SIG-M5 (cell line): ENCODE measurements around the gene FOS.

Source experiments
- DNase-seq: peaks from one replicate; lab custom pipeline; 2025; lab: John Stamatoyannopoulos, UW

FOS gene

DNA sequence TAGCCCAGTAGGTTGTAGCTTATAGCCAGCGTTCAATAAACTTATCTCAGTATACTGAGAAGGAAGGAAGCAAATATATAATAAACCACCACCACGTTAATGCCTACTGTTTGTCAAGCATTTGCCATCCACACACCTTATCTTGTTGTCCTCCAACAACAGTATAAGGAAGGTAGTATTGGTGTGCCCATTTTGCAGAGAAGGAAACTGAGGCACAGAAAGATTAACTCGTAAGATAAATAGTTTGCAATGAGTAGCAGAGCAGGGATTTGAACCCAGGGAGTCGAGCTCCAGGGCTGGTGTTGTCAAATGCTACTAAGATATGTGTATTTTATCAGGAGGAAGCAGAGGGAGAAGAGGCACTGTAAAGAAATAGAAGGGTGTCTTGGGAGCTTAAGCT is 27.8 kb upstream of the FOS start:
- DNase-seq = no peak

GRCh38 chr14:75252254-75252837 is 26.3 kb upstream of the FOS start:
- DNase-seq = no peak

GRCh38 chr14:75254381-75254822 is 24.2 kb upstream of the FOS start:
- no peak for DNase-seq

DNA sequence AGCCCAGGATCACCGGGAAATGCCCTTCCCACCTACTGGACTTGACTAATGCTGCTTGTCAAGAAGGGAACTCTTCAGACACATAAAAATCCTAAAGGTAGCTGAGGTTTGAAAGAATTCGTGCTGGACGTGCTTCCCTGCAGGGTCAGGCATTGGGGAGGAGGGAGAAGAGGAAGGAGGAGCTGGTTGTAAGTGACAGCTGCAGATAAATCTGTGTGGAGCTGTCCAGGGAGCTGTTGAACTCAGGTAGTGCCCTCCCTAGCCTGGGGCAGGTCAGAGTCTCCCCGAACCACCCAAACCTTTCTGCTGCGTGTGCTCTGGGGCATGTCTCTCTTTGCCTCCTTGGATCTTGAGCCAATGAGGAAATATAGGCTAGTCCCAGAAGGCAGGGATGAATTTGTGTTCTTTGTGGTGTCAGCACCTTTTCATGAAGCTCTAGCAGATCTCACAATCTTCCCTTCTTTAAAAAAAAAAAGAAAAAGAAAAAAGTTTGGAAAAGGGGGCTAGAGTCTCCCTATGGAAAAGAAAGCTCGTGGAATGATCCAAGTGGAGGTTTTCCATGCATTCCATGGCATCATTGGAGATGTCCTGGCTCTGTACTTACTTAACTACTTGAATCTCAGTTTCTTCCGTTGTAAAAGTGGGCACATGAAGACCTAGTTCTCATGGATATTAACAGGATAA is 23.6 kb upstream of the FOS start:
- DNase-seq = no peak

GRCh38 chr14:75258079-75258802 is 20.4 kb upstream of the FOS start:
- no peak for DNase-seq

- peak; percentile 85 for DNase-seq
Observed at GRCh38 chr14:75258803-75259509, 19.7 kb upstream of the FOS start.

- DNase-seq = no peak
Observed at GRCh38 chr14:75259510-75259855, 19.1 kb upstream of the FOS start.

DNA sequence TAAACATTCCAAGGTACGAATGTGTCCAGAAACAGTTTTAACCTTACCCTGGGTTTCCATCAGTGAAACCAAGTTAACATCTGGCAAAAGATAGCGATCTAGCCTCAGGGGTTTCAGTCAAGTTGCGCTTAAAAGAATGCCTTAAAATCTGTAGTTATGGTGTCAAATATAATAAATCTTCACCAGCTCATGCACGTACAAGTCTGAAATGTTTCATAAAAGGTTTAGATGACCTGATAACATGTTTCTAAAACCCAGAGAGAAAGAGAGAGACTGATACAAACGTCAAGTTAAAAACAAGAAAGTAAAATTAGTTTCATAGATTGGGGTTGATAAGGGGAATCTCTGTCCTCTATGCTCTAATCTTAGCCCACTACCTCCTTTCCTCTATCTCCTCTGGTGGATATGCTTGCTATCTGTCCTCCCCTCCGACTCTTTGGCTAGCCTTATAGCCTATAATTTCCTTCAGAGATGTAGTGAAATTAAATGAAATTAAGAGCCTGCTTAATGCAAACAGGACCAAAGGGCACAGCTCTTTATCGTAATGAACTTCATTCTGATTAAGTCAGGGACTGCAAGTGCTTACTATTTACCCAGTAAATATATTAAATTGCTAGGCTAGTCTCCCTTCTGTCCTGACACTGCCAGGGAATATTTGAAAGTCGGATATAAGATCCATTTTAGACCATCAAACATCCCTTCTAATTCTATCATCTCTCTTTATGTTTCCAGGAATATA is 18.4 kb upstream of the FOS start:
- DNase-seq = no peak

DNA sequence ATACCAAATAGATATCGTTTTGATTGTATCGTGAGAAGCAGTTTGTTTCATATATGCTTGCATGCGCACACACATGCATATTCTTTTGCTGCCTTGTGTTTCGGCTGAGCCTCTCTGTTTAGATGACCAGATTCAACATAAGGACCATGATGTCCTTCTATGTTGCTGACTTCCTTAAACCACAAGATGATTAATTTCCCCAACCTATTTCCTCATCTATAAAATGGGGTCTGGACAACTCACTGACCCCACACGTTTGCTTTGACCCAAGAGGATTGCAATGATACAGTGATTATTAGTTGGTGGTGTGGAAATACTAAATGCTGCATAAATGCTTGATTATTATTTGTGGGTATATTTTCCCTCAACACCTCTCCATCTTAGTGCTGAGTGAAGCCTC is 16.8 kb upstream of the FOS start:
- DNase-seq = no peak

DNA sequence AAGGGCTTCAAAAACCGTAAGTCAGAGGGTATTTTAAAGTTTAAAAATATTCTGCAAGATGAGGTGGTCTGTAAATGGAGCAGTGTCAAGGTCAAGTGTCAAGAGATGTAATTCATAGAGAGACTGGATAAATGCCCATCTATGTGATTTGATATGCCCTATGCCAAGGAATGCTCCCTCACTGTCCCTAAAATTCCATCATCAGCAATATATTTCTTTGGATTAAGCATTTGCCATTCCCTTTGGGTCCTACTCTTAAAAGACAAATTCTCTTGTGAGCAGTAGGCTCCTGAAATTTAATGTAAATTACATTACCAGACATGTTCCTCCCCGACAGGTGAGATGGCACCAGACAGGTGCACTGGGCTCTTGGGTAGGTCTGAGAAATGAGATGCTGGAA is 16.0 kb upstream of the FOS start:
- no peak for DNase-seq

DNA sequence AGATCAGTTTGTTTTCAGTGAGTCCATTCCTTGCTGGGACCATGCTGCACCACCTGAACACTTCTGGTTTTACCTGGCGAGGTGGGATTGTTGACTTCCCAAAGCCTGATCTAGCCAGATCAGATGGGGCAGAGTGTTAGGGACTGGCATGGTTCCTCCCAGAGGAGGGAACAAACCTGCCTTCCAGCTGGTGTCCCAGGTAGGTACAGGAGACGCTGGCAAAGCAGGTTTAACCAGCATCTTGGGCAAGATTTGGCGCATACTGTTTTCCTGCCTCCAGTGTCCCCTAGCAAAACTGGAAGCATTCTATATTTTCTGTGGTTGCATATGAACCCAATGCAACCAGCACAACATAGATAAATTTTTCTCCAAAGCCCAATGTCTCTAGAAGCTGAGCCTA is 14.6 kb upstream of the FOS start:
- DNase-seq = no peak

DNA sequence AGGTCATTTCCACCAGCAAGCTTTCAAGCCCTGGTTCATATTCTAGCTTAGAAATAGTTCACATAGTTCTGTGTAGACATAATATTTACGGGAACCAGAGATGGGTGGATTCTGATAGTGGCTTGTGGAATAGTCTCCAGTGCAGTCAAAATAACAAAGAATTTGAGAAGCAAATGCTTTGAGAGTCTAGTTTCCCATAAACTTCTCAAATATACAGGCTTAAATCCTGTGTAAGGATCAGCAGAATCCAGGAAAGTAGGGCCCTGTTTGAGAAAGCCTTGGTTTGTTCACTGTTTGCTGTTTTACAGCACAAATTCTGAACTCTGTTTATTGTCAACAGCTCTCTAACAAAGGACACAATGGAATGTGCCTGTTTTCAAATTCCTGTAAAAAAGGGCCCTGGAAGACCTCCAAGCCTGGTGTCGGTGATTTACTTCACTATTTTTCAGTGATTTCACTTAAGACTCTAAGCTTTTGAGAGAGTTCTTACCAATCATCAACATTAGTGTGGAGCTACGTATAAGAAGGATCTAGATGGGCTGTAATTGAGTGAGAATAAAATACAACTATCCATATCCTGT is 11.4 kb upstream of the FOS start:
- DNase-seq = no peak

- DNase-seq = peak; percentile 32
Observed at GRCh38 chr14:75268633-75269550, 9.7 kb upstream of the FOS start.

DNA sequence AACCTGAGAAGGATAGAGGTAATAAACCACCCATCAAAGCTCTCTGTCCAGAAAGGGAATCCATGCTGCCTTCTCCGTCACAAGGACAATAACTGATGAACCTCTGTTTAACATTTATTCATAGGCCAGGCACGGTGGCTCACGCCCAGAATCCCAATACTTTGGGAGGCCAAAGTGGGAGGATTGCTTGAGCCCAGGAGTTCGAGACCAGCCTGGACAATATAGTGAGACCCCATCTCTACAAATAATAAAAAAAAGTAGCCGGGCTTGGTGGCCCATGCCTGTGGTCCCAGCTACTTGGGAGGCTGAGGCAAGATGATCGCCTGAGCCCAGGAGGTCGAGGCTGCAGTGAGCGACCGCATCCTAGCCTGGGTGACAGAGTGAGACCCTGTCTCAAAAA is 7.1 kb upstream of the FOS start:
- no peak for DNase-seq

- DNase-seq = no peak
Observed at GRCh38 chr14:75273272-75274049, 5.2 kb upstream of the FOS start.

- no peak for DNase-seq
Observed at GRCh38 chr14:75274050-75274898, 4.4 kb upstream of the FOS start.

DNA sequence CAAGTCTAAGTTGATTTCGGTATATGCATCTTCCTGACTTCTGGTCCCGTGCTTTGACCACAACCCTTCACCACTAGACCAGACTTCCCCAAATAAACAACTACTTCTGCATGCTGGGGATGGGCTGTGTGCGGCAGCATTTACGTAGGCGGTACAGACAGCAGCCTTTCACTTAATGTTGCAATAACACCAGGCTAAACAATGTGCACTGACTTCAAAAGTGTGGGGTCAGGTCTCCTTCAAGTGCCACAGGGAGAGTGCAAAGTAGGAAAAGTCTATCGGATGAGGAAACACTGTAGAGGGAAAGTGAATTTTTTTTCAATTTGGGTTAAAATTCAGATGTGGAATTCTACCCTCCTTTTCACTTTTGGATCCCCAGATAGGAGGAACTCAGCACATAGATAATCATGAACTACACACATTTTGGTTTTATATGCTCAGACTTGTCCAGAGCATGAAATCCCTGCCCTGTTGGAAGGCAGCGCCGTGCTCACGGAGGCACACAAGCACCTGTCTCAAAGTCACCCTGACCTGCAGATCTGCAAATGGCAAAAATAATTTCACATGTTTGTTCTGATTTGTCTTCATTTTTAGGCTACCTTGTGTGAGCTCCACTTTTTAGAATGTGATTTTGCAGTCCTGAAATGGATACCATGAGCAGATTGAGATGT is 3.6 kb upstream of the FOS start:
- DNase-seq = peak; percentile 98

DNA sequence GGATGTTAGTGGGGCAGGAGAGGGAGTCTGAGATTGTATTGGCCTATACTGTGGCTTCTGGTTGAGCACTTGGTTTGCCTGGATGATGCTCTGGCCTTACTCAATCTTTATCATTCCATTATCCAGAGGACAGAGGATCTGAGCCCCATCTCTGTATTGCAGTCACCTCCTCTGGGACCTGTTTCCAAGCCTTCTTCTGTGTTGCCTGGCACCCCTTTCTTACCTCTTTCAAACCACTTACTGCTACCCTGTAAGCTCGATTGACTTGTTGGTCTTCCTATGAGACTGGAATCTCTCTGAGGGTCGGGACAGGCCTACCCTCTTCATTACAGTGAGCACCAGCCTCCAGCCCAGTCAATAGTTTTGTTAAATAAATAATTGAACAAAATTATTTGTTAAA is 3.0 kb upstream of the FOS start:
- no peak for DNase-seq
